PC-9 (cell line): Measurements from ENCODE around the gene NPM3.

Experiments
- EZH2 ChIP-seq: fragments of 200-600 bp; sonication (generic); IDR thresholded peaks from 2 replicates; pipeline ENCODE4 v1.8.0; 2017; ENCODE audit warnings: antibody characterized with exemption, low read depth
- TF ChIP-seq, protein P1 (sequence below): fragments of 200-600 bp; sonication (generic); conservative IDR thresholded peaks from 2 replicates; pipeline ENCODE4 v1.6.1; 2017; ENCODE audit warnings: mixed run types, antibody characterized with exemption, mild to moderate bottlenecking, moderate library complexity

- TF ChIP-seq, protein P1, sequence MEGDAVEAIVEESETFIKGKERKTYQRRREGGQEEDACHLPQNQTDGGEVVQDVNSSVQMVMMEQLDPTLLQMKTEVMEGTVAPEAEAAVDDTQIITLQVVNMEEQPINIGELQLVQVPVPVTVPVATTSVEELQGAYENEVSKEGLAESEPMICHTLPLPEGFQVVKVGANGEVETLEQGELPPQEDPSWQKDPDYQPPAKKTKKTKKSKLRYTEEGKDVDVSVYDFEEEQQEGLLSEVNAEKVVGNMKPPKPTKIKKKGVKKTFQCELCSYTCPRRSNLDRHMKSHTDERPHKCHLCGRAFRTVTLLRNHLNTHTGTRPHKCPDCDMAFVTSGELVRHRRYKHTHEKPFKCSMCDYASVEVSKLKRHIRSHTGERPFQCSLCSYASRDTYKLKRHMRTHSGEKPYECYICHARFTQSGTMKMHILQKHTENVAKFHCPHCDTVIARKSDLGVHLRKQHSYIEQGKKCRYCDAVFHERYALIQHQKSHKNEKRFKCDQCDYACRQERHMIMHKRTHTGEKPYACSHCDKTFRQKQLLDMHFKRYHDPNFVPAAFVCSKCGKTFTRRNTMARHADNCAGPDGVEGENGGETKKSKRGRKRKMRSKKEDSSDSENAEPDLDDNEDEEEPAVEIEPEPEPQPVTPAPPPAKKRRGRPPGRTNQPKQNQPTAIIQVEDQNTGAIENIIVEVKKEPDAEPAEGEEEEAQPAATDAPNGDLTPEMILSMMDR = no peak
- TF ChIP-seq EZH2 = no peak
These were observed at the start of gene NPM3 for GRCh38 chr10:101782811-101783735.
